Stomach (tissue), 4 donors: ENCODE results near the gene PDIA5.

Source experiments
- CTCF ChIP-seq, 7 experiments: fragments of 450-650 bp in 4 of 7; fragments of 200-600 bp in 3 of 7; sonication (generic) in 3 of 7; IDR thresholded peaks; one replicate each; pipeline ENCODE4 v1.5.1; 2016 to 2019; ENCODE audit warnings: antibody characterized with exemption in 7 of 7, control low read depth in 2 of 7, mild to moderate bottlenecking in 1 of 7
- POLR2A ChIP-seq, 4 donors: fragments of 450-650 bp; IDR thresholded peaks; one replicate each; pipeline ENCODE4 v1.6.1; 2016; ENCODE audit warnings: antibody characterized with exemption in 4 of 4, control low read depth in 2 of 4, mild to moderate bottlenecking in 1 of 4, moderate library complexity in 1 of 4

DNA sequence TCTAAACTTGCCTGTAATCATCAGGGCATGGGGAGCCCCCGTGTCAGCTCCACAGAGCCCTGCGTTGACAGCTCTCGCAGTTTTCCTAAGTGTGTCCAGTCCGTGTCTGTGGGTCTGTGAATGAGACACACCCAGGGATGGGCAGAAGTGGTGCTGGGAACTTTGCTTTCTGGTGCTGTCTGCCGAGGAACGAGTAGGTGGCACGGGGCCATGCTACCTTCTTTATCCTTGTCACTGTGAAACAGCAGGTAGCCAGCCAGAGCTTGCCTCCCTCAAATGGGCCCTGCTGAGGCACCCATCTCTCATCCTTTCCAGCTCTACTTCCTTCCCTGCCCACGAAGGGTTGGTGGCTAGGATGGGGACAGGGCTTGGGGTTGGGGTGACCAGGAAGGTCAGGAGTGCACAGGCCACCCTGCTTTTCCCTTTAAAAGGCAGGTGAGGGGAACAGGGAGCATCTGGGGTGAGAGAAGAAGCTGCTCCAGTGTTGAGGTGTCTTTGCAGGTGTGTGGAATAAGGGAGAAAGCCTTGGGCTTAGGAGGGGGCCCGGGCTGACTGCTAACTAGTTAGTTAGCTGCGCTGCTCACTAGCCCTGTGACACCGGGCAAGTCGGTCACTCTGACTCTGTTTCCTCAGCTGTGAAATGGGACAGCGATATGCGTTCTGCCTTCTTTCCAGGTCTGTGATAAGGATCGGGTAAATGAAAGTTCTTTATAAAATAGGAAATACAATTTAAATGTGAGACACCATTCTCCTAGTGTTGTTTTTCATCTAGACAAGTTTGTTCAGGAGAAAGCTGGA is 27.9 kb downstream of the PDIA5 start:
- TF ChIP-seq CTCF (IDR thresholded peaks at IDR 0.05) (no peak), POLR2A (IDR thresholded peaks at IDR 0.05) (no peak)
